Measurements from ENCODE around the gene CRADD.
"Not testable (repeated sequence)": the region's sequence is repeated elsewhere in the genome, so short reads cannot be mapped to it uniquely, and the experiment has no call there.

Gene CRADD

DNA sequence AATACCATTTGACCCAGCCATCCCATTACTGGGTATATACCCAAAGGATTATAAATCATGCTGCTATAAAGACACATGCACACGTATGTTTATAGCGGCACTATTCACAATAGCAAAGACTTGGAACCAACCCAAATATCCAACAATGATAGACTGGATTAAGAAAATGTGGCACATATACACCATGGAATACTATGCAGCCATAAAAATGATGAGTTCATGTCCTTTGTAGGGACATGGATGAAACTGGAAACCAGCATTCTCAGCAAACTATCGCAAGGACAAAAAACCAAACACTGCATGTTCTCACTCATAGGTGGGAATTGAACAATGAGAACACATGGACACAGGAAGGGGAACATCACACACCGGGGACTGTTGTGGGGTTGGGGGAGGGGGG is 104.8 kb downstream of the CRADD start:
- not testable (repeated sequence) for DNase-seq (ENCODE audit: low read depth in 2 of 3, low spot score in 2 of 3)

DNA sequence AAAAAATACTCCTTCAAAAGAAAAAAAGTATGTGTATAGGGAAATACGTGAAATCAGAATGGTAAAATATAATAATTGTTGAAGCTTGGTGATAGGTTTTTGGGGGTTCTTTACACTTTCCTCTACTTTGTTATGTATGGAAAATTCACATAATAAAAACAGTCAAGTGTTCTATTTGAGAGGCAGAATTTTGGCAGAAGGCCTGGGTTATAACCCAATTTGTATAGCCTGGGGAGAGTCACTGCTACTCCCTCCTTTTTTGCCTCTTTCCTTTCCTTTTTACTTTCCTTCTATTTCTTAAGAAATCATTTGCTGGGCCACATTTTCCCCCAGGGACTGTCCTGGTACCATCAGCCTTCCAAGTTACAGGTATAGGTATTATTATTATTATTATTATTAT is 105.7 kb downstream of the CRADD start:
- DNase-seq (ENCODE audit: low read depth in 2 of 3, low spot score in 2 of 3) = no peak

DNA sequence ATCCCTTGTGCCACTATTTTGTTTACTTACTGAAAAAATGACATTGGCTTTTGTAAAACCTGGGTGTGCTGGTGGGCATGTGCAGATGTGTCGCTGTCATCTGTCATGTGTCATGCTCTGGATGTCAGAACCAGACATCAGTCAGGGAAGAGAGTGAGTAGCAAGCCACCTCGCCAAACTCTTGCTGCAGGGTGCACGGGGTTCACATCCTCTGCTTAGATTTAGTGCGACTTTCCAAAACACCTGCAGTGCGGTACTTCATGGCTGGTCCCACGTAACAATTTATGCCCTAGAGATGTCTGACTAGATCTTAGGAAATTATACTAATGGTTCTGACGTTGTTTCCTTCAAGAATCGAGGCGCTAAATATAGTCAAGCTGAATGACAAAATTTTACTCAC is 106.7 kb downstream of the CRADD start:
- no peak for DNase-seq (ENCODE audit: low read depth in 2 of 3, low spot score in 2 of 3)

DNA sequence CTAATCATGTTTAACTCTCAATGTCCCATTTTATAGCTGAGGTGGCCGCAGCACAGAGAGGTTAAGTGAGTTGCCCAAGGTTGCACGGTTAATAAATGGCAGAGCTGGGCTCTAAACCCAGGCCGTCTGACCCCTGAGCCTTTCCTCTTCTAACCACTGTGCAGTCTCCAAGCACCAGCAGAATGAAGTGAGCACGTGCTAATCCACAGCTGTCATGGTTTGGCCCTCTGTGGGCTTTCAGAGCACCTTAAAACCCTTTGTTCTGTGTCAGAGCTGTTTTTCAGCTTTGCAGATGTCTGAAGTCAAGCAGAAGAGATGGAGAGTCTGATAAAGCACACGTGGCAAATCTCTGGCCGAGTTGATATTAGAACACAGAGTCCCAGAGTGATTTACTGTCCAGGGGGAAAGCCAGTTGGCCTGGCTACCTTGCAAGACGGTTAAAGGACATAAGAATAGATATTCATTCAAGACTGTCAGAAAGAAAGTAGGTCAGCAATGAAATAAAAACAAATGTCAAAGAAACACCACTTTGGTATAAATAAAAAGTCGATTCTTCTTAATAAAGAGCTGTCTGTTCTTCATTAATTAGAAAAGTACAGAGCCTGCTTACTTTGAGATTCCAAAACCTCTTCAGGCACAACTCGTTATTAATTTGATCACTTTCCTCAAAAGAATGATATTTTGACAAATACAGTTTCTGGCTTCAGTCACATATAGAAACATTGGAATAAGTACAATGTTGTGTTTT is 107.3 kb downstream of the CRADD start:
- DNase-seq (ENCODE audit: low read depth in 2 of 3, low spot score in 2 of 3) = no peak

DNA sequence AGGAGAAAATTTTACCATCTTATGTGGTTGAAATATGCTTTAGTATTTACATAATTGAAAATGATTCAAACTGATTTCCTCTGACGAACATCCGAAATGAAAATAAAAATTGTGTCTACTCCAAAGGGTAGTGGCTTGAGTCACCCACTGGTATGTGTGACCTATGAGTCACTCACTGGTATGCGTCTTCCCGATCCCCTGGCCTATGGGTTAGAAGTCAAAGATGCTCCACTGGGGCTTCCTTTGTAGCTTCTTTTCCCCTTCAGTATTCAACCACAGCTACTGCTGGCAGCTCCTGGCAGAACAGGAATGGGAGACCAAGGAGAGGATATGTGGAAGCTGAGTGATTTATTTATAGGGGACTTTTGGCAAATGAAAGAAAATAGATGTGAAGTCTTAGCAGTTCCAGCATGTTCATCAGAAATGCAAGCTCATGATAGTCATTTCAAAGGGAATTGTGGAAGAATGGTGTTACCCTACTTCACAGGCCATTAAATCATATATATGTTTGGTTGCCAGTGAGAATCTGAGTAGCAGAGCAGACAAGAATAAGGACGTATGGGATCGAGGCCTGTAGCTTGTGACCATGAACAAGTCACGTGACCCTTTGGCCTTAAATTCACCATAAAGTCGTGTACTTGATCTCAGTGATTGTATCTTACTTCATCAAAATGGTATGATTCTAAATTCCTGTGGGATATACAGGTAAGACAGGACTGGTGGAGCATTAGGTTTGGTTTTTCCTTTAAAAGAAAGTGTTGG is 108.3 kb downstream of the CRADD start:
- no peak for DNase-seq (ENCODE audit: low read depth in 2 of 3, low spot score in 2 of 3)

DNA sequence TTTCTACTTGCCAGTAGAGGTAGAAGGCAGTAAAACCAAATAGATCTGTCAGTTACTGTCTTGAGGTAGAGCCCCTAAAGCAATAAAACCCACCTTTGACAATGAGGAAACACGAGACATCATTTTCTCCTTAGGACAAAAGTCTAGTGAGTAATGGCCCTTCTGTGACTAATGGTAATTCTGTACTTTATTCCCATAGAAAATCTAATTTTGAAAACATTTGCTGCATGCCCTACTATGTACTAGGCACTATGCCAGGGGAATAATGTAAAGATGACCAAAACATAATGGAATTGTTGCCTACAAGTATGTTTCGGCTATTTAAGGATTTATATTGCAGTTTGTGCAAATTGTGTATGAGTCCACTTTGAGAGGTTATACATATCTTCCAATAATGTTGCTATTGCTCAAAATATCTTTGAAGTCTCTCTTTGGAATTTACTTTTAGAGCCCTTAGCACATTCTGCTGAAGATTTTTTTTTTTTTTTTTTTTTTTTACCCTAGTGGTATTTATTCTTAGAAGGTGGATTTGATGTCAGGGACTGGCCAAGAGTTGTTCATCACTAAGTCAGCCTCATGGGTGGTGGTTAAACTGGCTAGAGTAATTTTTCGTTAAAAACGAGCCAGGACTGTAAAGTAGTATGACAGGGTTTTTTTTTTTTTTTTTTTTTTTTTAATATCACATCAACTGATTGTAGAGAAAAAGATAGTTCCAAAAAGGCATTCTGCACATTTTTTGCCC is 109.7 kb downstream of the CRADD start:
- DNase-seq (ENCODE audit: low read depth in 2 of 3, low spot score in 2 of 3) = no peak

DNA sequence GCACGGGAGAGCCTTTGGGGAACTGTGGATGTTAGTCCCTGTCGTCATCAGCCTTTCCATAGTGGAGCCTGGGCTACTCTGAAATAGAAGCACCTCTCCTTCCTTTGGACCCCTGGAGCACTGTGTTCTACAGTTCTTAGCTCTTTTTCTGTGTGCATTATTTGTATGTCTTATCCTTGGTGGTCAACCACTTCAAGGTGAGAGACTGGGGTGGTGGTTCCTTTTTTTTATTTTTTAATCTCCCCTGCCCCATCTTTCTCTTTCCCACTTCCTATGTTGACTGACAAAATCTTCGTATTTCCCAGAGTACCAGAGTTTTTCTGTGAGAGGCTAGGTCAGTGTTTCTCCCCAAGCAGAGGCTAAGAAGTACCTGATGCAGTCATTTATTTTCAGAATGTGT is 111.7 kb downstream of the CRADD start:
- DNase-seq (ENCODE audit: low read depth in 2 of 3, low spot score in 2 of 3) = no peak

DNA sequence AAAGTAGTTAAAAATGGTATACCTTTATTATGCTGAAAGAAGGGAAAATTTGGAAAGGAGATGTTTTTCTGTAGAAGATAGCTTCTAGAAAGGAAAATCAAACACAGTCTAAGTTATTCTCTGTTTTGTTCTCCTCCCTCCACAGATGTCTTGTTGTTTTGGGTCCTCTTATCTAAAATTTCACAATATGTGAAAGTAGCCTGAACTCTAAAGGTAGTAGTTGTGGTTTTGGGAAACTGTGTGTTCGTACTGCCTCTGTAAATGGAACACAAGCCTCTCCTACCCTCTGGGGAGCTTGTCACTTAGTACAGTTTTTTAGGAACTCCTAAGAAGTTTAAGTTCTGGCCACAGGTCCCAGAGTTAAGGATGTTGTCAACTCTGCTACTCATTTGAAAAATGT is 112.6 kb downstream of the CRADD start:
- no peak for DNase-seq (ENCODE audit: low read depth in 2 of 3, low spot score in 2 of 3)

DNA sequence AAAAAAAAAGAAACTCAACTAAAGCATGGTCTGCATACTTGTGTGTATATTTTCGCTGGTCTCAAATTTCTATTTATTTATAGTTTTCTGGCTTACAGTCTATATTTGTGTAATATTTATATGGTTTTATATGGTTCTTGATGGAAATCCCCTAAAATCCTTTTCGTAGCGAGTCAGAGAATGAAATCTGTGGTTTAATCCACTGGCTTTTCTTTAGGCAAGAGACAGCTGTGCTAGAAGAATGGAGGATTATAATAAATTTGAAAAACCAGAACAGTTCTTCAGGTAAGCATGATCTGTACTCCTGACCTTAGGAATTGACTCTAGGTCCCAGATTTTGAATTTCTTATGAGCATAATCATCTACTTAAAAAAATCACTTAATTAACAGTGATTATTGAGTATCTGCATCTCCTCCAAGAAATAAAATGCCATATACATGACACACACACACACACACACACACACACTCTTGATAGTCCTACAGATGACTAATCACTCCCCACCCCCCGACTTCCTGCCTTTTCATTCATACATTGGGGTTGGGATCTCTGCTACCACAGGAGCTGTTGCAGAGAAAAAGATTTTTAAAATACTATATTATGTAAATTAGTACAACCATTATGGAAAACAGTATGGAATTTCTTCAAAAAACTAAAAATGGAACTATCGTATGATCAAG is 113.4 kb downstream of the CRADD start:
- DNase-seq (ENCODE audit: low read depth in 2 of 3, low spot score in 2 of 3) = no peak

DNA sequence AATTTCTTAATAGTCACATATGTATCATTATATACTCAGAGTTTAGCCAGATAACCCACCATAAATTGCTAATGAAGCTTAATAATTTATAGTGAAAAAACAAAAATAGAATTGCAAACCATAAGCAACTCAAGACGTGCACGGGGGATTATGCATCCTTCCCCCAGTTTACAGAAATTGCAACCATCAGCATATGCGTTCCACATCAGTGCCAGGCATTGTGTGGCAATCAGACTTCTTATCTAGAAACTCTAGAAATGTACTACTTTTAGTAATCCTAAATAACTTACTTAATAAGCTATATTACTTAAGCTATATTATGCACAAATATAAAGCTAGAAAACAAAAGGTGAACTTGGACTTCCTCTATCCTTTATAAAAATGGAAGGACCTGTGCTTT is 115.8 kb downstream of the CRADD start:
- no peak for DNase-seq (ENCODE audit: low read depth in 2 of 3, low spot score in 2 of 3)

DNA sequence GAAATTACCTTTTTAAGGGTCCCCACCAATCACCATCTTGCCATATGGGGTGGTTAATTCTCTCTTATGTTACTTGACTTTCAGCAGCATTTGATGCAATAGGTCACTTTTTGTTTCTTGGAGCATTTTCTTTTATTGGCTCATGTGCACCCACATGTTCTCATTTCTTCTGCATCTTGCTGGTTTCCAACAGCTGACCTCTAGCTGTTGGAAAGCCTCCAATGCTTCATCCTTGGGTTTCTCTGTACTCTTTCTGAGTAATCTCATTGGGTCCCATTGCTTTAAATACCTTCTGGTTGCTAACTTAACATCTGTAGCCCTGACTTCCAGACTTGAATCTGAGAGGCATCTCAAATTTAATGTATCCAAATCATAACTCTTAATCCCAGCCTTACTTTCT is 116.8 kb downstream of the CRADD start:
- no peak for DNase-seq (ENCODE audit: low read depth in 2 of 3, low spot score in 2 of 3)

DNA sequence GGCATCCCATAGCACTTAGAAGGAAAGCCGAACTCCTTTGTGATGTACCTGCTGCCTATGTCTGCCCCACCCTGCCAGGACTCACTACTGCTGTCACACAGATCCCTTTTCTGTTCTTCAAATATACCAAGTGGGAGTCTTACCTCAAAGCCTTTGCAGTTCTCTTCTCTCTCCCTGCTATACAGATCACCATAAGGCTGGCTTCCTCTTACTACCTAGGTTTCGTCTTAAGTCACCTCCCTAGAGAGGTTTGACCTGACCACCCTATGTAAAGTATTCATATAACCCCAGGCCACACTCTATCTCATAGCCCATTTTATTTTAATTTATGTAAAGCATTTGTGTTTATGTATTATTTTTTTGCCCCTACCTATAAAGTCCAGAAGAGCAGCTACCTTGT is 117.6 kb downstream of the CRADD start:
- DNase-seq (ENCODE audit: low read depth in 2 of 3, low spot score in 2 of 3) = no peak

DNA sequence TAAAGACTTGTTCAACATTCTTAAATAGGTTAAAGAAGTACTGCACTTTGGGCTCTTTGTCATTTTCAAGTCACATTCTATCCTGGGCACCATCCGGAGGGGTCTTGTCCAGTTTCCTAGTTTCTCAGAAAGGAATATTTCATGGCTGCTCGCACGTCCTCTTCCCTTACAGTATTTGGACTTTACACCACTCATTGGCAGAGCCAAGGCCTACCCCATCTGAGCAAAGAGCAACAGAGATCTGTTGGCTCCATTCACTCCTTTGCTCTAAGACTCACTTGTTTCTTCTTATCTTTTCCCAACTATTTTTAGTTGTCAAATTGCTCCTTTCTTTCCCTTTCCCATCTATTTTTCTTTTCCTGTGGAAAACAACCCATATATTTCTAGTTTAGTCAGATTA is 118.2 kb downstream of the CRADD start:
- DNase-seq (ENCODE audit: low read depth in 2 of 3, low spot score in 2 of 3) = no peak

DNA sequence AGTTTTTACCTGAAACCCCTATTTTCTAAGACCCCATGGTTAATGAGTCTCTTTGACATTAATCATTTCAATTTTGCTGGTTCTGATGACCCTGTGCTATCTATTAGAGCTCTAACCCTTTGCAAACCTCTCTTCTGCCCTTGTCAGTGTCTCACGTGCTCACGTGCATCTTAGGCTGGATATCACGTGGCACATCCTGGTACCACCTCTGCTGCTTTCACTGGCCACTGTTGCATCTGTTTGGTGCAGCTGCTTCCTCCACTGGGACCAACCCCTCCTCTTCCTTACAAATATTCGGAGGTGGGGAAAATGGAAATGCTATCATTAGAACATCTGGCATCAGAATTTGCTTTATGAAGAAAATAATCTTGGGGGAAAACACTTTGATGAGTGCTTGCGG is 119.6 kb downstream of the CRADD start:
- DNase-seq (ENCODE audit: low read depth in 2 of 3, low spot score in 2 of 3) = no peak

DNA sequence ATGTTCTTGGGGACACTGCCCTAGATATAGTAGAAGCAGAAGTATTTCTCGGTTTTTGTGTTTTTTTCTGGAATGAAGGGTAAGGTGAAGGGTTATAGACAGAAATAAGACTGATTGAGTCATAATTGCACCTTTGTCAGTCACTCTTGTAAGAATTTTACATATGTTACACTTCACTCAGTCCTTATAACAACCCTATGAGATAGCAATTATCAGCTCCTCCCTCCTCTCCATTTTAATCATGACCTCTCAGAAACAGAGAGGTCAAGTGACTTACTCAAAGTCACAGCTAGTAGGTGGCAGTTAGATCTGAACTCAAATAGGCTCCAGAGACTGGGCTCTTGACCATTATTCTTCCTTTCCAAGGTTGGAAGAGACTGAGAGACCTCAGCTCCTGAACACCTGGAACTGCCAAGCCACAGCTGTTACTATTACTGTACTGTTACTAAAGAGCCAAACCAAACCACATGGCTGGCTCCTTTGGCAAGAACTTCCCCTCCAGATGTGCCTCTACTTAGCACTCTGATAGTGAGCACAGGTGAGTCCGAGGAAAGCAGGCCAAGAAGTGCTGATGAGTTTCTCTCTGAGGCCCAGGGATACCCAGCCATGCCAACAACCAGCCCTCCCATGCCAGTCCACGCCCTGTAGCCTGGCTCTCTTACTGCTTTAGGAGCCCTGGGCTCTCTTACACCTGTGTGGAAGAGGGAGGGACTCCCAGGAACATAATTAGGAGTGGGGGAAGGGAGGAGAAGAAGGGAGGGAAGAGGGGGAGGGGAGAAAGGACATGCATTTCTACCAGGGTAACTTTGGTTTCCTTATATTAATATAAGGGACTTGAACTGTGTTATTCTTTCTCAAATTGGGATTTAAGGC is 121.3 kb downstream of the CRADD start:
- no peak for DNase-seq (ENCODE audit: low read depth in 2 of 3, low spot score in 2 of 3)

DNA sequence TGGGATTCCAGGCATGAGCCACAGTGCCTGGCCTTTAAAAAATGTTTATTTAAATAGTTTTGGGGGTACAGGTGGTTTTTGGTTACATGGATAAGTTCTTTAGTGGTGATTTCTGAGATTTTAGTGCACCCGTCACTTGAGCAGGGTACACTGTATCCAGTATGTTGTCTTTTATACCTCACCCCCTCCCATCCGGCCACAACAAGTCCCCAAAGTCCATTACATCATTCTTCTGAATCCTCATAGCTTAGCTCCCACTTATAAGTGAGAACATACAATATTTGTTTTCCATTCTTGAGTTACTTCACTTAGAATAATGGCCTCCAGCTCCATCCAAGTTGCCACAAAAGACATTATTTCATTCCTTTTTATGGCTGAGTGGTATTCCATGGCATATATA is 124.5 kb downstream of the CRADD start:
- not testable (repeated sequence) for DNase-seq (ENCODE audit: low read depth in 2 of 3, low spot score in 2 of 3)

DNA sequence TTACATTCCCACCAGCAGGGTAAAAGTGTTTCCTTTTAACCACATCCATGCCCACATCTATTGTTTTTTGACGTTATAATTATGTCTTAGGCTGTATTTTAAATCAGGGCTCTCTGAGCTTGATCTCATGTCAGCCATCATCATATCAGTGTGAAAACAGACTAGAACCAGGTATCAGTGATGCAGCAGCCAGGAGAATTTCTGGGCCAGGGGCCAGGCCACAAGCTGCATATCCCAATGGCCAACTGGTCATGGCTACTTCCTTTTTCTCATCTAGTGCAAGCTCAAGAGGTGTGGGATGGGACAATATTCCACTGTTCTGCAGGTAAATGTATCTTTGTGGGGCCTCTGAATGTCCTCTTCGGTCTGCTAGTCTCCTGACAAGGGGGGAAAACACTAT is 125.1 kb downstream of the CRADD start:
- no peak for DNase-seq (ENCODE audit: low read depth in 2 of 3, low spot score in 2 of 3)

DNA sequence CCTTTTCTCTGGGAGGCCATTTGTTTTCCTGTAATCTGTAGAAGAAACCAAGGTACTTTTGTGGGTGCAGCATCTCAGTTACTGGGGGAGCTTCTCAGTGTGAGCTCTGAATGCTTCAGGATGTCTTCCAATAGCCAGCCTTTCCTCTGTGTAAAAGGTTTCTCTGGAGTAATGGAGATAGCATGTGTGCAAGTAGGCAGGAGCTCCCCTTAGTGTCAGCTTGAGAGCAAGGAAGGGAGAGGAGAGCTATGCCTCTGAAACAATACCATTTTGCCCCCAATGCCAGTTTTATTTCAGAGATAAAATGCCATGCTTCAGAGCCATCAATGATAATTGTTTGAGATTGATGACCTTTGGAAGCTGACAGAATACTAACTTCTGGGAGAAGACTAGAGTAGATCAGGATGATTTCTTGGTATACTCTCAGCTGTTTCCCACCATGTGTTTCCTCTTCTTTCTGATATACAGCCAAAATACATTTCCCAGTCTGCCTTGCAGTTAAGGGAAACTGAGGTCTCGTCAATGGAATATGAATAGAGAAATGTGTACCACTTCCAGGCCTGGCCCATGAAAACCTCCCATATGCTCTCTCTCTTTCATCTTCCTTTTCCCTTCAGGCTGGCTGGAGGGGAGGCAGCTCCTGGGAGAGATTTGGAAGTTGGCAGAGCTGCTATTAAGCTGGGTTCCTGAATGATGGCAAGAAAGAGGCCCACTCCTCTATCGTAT is 125.7 kb downstream of the CRADD start:
- DNase-seq (ENCODE audit: low read depth in 2 of 3, low spot score in 2 of 3) = no peak

DNA sequence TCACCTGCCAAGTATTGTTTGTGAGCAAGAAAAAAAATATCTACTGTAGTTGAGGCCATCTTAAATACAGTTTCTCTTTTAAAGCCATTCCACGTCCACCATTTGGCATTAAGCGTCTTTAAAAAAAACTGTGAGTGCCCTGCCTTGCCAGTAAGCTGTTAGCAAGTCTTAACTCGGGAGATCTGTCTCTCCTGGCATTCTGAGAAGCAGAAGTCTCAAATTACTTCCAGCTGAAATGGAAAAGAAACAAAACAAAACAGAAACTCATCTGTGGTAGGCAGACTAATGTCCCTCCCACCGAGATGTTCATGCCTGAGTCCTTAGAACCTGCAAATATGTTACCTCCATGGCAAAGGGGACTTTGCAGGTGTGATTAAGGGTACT is 126.2 kb downstream of the CRADD start:
- DNase-seq (ENCODE audit: low read depth in 2 of 3, low spot score in 2 of 3) = no peak

Measured in activated CD8-positive, alpha-beta memory T cell treated with anti-CD3 and anti-CD28 coated beads for 48 hours (primary cell).